IPS-15b (cell line): ENCODE results near the gene PLEKHG4B.
"Not testable (repeated sequence)": the region's sequence is repeated elsewhere in the genome, so short reads cannot be mapped to it uniquely, and the experiment has no call there.

ENCODE experiments used
- H3K27me3 ChIP-seq: one replicate; pipeline ENCODE4 v1.6.1; 2013; ENCODE audit warnings: low read length; ENCODE audit not compliant: control insufficient read depth, insufficient read depth
- H3K36me3 ChIP-seq: one replicate; pipeline ENCODE4 v1.6.1; 2013; ENCODE audit warnings: low read length; ENCODE audit not compliant: control insufficient read depth, insufficient read depth
- H3K4me1 ChIP-seq: one replicate; pipeline ENCODE4 v1.6.1; 2013; ENCODE audit warnings: mild to moderate bottlenecking, low read length; ENCODE audit not compliant: control insufficient read depth, insufficient read depth
- H3K4me3 ChIP-seq: one replicate; pipeline ENCODE4 v1.5.1; 2013; ENCODE audit warnings: low read depth, low read length
- H3K9ac ChIP-seq: one replicate; pipeline ENCODE4 v1.6.1; 2013; ENCODE audit warnings: low read depth, mild to moderate bottlenecking, low read length
- H3K9me3 ChIP-seq: one replicate; pipeline ENCODE4 v1.6.1; 2013; ENCODE audit warnings: mild to moderate bottlenecking, low read length; ENCODE audit not compliant: control insufficient read depth, insufficient read depth

The PLEKHG4B gene

GRCh38 chr5:104106-104505, 12.1 kb downstream of the PLEKHG4B start:
- H3K9me3 ChIP-seq, H3K4me1 ChIP-seq, H3K27me3 ChIP-seq, H3K36me3 ChIP-seq, H3K9ac ChIP-seq, H3K4me3 ChIP-seq: not testable (repeated sequence)

GRCh38 chr5:104778-105296, 12.9 kb downstream of the PLEKHG4B start:
- no peaks in the 10 kb centered on the region for H3K27me3 ChIP-seq
- H3K4me3 ChIP-seq, result no peak overlapping the region
- no peaks in the 10 kb centered on the region for H3K4me1 ChIP-seq
- peaks cover 3% of the 10 kb centered on the region for H3K36me3 ChIP-seq
- H3K9me3 ChIP-seq, result no peaks in the 10 kb centered on the region
- H3K9ac ChIP-seq, result no peak overlapping the region

GRCh38 chr5:105504-106070, 13.6 kb downstream of the PLEKHG4B start:
- H3K4me1 ChIP-seq, result no peaks in the 10 kb centered on the region
- H3K9ac ChIP-seq, result no peak overlapping the region
- H3K36me3 ChIP-seq, result peaks cover 8% of the 10 kb centered on the region
- H3K27me3 ChIP-seq, result no peaks in the 10 kb centered on the region
- H3K4me3 ChIP-seq, result no peak overlapping the region
- no peaks in the 10 kb centered on the region for H3K9me3 ChIP-seq

- Histone ChIP-seq H3K9me3 (no peaks in the 10 kb centered on the region), H3K36me3 (peaks cover 8% of the 10 kb centered on the region), H3K4me1 (no peaks in the 10 kb centered on the region), H3K4me3 (no peak overlapping the region), H3K27me3 (no peaks in the 10 kb centered on the region), H3K9ac (no peak overlapping the region)
Observed at GRCh38 chr5:106587-106986, 14.6 kb downstream of the PLEKHG4B start.

GRCh38 chr5:107526-107925, 15.6 kb downstream of the PLEKHG4B start:
- no peak overlapping the region for H3K9ac ChIP-seq
- H3K36me3 ChIP-seq, result peaks cover 12% of the 10 kb centered on the region
- H3K4me3 ChIP-seq, result no peak overlapping the region
- H3K27me3 ChIP-seq, result no peaks in the 10 kb centered on the region
- no peaks in the 10 kb centered on the region for H3K4me1 ChIP-seq
- no peaks in the 10 kb centered on the region for H3K9me3 ChIP-seq

- Histone ChIP-seq H3K4me3 (no peak overlapping the region), H3K9ac (no peak overlapping the region), H3K27me3 (no peaks in the 10 kb centered on the region), H3K9me3 (no peaks in the 10 kb centered on the region), H3K4me1 (no peaks in the 10 kb centered on the region), H3K36me3 (peaks cover 28% of the 10 kb centered on the region)
Observed at GRCh38 chr5:109826-110225, 17.9 kb downstream of the PLEKHG4B start.

GRCh38 chr5:110270-110888, 18.4 kb downstream of the PLEKHG4B start:
- Histone ChIP-seq H3K27me3 (no peaks in the 10 kb centered on the region), H3K9ac (no peak overlapping the region), H3K36me3 (peaks cover 32% of the 10 kb centered on the region), H3K4me1 (no peaks in the 10 kb centered on the region), H3K9me3 (no peaks in the 10 kb centered on the region), H3K4me3 (no peak overlapping the region)

GRCh38 chr5:111171-111570, 19.2 kb downstream of the PLEKHG4B start:
- H3K9me3 ChIP-seq, result no peaks in the 10 kb centered on the region
- H3K9ac ChIP-seq, result no peak overlapping the region
- H3K4me1 ChIP-seq, result no peaks in the 10 kb centered on the region
- no peak overlapping the region for H3K4me3 ChIP-seq
- H3K27me3 ChIP-seq, result no peaks in the 10 kb centered on the region
- peaks cover 33% of the 10 kb centered on the region for H3K36me3 ChIP-seq

- no peaks in the 10 kb centered on the region for H3K27me3 ChIP-seq
Observed at GRCh38 chr5:119486-120097, 27.6 kb downstream of the PLEKHG4B start.

GRCh38 chr5:121432-121831, 29.5 kb downstream of the PLEKHG4B start:
- no peak overlapping the region for H3K9ac ChIP-seq
- H3K4me3 ChIP-seq, result no peak overlapping the region
- peaks cover 2% of the 10 kb centered on the region for H3K4me1 ChIP-seq
- no peaks in the 10 kb centered on the region for H3K27me3 ChIP-seq
- H3K36me3 ChIP-seq, result peaks cover 15% of the 10 kb centered on the region
- H3K9me3 ChIP-seq, result no peaks in the 10 kb centered on the region

More at GRCh38 chr5:119486-120097, 27.6 kb downstream of the PLEKHG4B start:
- Histone ChIP-seq H3K4me1 (no peaks in the 10 kb centered on the region), H3K9ac (no peak overlapping the region), H3K4me3 (no peak overlapping the region), H3K36me3 (peaks cover 22% of the 10 kb centered on the region), H3K9me3 (no peaks in the 10 kb centered on the region)

GRCh38 chr5:125815-126214, 33.8 kb downstream of the PLEKHG4B start:
- no peak overlapping the region for H3K9ac ChIP-seq
- H3K4me1 ChIP-seq, result peaks cover 29% of the 10 kb centered on the region
- no peaks in the 10 kb centered on the region for H3K9me3 ChIP-seq
- H3K36me3 ChIP-seq, result no peaks in the 10 kb centered on the region
- no peak overlapping the region for H3K4me3 ChIP-seq
- H3K27me3 ChIP-seq, result no peaks in the 10 kb centered on the region

- H3K9ac ChIP-seq, result no peak overlapping the region
- H3K9me3 ChIP-seq, result no peaks in the 10 kb centered on the region
- no peaks in the 10 kb centered on the region for H3K36me3 ChIP-seq
- H3K27me3 ChIP-seq, result no peaks in the 10 kb centered on the region
- no peak overlapping the region for H3K4me3 ChIP-seq
- H3K4me1 ChIP-seq, result peaks cover 30% of the 10 kb centered on the region
Observed at GRCh38 chr5:126806-127205, 34.8 kb downstream of the PLEKHG4B start.
